ENCODE data around the gene ZFYVE28. TPM values are rescaled to one million over a fixed set of nuclear protein-coding genes. Genes with fewer than 3 reads are reported as not detected.

The ZFYVE28 gene
- total and polyA plus RNA-seq, 10 of the 15 experiments (the other 5 are each of a cell fraction or from before 2014, with no cell fraction given), result 0.06 to 1.9 (median 0.22) TPM; not detected in 1

DNA sequence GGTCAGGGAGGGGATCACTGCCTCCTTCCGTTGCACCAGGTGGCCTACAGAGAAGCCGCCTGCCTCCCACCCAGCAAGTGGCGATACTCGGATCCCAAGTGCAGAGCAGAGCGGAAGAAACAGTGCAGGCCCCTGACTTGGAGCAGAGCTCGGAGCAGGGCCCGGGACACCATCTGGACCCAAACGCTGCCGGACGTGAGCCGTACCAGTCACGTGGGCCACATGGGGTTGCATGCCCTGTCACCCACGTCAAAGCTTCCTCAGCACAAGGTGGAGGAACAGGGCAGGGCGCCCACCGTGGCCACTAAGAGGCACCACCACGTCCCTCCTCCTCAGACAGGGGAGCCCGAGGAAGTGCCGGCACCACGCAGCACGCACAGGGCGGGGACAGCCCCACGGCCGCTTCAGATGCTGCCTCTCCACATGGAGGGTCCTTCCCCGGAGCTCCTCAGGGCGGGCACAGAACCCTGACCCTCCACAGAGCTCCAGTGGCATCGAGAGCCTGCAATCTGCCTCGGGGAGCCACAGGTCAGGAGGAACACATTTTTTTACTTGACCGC lies 18.7 kb downstream of the ZFYVE28 start:
- in situ Hi-C loops (cut with MboI) (no loop called here), intact Hi-C loops (cut with micrococcal nuclease; ENCODE audit: unreplicated experiment) (no loop called here)
- Histone ChIP-seq H2AFZ (ENCODE audit: control insufficient read depth, low read depth, low read length) (no peak overlapping the region), H4K20me1 (ENCODE audit: control insufficient read depth, insufficient read depth) (no peaks in the 10 kb centered on the region), H3K4me3 (no peak overlapping the region), H3K9me3 (replicated peaks; ENCODE audit: control insufficient read depth, insufficient read depth, low read length) (no peaks in the 10 kb centered on the region), H3K36me3 (ENCODE audit: control insufficient read depth in 2 of 2, insufficient read depth in 2 of 2, low read length in 1 of 2) (no peaks in the 10 kb centered on the region), H3K4me2 (ENCODE audit: control insufficient read depth, insufficient read depth) (no peak overlapping the region), H3K27ac (ENCODE audit: control insufficient read depth, insufficient read depth) (no peak overlapping the region), H3K79me2 (ENCODE audit: control insufficient read depth, insufficient read depth, low read length) (no peaks in the 10 kb centered on the region), H3K4me1 (ENCODE audit: control insufficient read depth, insufficient read depth, low read length) (peaks cover 7% of the 10 kb centered on the region), H3K9ac (ENCODE audit: control insufficient read depth, insufficient read depth, low read length) (no peak overlapping the region), H3K27me3 (replicated peaks in 1 of 2; ENCODE audit: control insufficient read depth in 2 of 2, insufficient read depth in 2 of 2, low read length in 1 of 2) (peaks cover 4 to 6% of the 10 kb centered on the region in 2 experiments; a peak in 3 of 4 replicates)
- ChIA-PET SMC1A (ENCODE audit: uncharacterized antibody, unreplicated experiment) (interaction anchor here (1.2 kb wide), 1 partner anchor 25 kb away, joined by 3 read pairs; no protein-coding TSS in a partner anchor), CTCF (interaction anchor here (0.6 to 1.1 kb wide), 2 partner anchors 9 to 10 kb away, joined by 3 to 5 read pairs; no protein-coding TSS in a partner anchor), POLR2A (no interaction called here), RAD21 (ENCODE audit: unreplicated experiment) (no interaction called here)
- WGBS (ENCODE audit: insufficient coverage, insufficient replicate concordance, low lambda C conversion rate, missing lambda C conversion rate), result 45% methylated on average over 28 of the region's 28 CpGs
- no peak for TF ChIP-seq SPI1 (IDR thresholded peaks at IDR 0.05; ENCODE audit: borderline replicate concordance, insufficient read depth, low read depth, low read length)
- TF ChIP-seq GABPA (IDR thresholded peaks at IDR 0.05; ENCODE audit: low read depth), result no peak
- TF ChIP-seq IKZF2 (IDR thresholded peaks at IDR 0.05), result no peak
- TF ChIP-seq, protein P1, sequence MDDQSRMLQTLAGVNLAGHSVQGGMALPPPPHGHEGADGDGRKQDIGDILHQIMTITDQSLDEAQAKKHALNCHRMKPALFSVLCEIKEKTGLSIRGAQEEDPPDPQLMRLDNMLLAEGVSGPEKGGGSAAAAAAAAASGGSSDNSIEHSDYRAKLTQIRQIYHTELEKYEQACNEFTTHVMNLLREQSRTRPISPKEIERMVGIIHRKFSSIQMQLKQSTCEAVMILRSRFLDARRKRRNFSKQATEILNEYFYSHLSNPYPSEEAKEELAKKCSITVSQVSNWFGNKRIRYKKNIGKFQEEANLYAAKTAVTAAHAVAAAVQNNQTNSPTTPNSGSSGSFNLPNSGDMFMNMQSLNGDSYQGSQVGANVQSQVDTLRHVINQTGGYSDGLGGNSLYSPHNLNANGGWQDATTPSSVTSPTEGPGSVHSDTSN (IDR thresholded peaks at IDR 0.05; ENCODE audit: insufficient replicate concordance, low read depth, low read length), result no peak
- TF ChIP-seq PML (IDR thresholded peaks at IDR 0.05; ENCODE audit: low read length), result no peak
- TF ChIP-seq ZNF384 (IDR thresholded peaks at IDR 0.05; ENCODE audit: borderline replicate concordance, low read depth, low read length), result no peak
- TF ChIP-seq, protein P2, sequence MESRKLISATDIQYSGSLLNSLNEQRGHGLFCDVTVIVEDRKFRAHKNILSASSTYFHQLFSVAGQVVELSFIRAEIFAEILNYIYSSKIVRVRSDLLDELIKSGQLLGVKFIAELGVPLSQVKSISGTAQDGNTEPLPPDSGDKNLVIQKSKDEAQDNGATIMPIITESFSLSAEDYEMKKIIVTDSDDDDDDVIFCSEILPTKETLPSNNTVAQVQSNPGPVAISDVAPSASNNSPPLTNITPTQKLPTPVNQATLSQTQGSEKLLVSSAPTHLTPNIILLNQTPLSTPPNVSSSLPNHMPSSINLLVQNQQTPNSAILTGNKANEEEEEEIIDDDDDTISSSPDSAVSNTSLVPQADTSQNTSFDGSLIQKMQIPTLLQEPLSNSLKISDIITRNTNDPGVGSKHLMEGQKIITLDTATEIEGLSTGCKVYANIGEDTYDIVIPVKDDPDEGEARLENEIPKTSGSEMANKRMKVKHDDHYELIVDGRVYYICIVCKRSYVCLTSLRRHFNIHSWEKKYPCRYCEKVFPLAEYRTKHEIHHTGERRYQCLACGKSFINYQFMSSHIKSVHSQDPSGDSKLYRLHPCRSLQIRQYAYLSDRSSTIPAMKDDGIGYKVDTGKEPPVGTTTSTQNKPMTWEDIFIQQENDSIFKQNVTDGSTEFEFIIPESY (IDR thresholded peaks at IDR 0.05), result no peak
- TF ChIP-seq ZBED1 (IDR thresholded peaks at IDR 0.05; ENCODE audit: borderline replicate concordance), result no peak
- no peak for TF ChIP-seq MEF2B (IDR thresholded peaks at IDR 0.05; ENCODE audit: partially characterized antibody, poor library complexity, severe bottlenecking)
- no peak for TF ChIP-seq ZNF274 (IDR thresholded peaks at IDR 0.05; ENCODE audit: insufficient read depth, insufficient read length)
- TF ChIP-seq ZZZ3 (IDR thresholded peaks at IDR 0.05; ENCODE audit: control insufficient read depth, insufficient read length, low read depth), result no peak
- TF ChIP-seq ASH2L (IDR thresholded peaks at IDR 0.05; ENCODE audit: borderline replicate concordance, low read depth), result no peak
- TF ChIP-seq JUND (IDR thresholded peaks at IDR 0.05; ENCODE audit: low read depth, low read length), result no peak
- no peak for TF ChIP-seq SMC3 (IDR thresholded peaks at IDR 0.05; ENCODE audit: borderline replicate concordance, low read length)
- no peak for TF ChIP-seq MTA2 (IDR thresholded peaks at IDR 0.05; ENCODE audit: low read depth)
- no peak for ATAC-seq
- no peak for DNase-seq (ENCODE audit: low read depth, low spot score)
- no peak for FAIRE-seq
- BruUV-seq (replicated peaks), result no TSS peak

Measured in GM12878 (cell line).